Dermis microvascular lymphatic vessel endothelial cell (primary cell): ENCODE measurements around the gene DDX1. TPM values are rescaled to one million over a fixed set of nuclear protein-coding genes. Genes with fewer than 3 reads are reported as not detected.
"Not testable (repeated sequence)": the region's sequence is repeated elsewhere in the genome, so short reads cannot be mapped to it uniquely, and the experiment has no call there.

ENCODE experiments used
- DNase-seq, 2 donors: peaks; one replicate each; pipeline versions ENCODE4 v3.0.0 to v3.0.0-alpha.2; 2010; ENCODE audit warnings: low read depth in 2 of 2
- total RNA-seq: library from RNA; depleted of rRNA; stranded (reverse); fragments of >200 nt; gene quantifications from 2 replicates; pipeline ENCODE4 v1.2.1, GENCODE V29; 2014

Gene DDX1
- total RNA-seq, 1 donor from 2014 or later = 67.5 TPM

DNA sequence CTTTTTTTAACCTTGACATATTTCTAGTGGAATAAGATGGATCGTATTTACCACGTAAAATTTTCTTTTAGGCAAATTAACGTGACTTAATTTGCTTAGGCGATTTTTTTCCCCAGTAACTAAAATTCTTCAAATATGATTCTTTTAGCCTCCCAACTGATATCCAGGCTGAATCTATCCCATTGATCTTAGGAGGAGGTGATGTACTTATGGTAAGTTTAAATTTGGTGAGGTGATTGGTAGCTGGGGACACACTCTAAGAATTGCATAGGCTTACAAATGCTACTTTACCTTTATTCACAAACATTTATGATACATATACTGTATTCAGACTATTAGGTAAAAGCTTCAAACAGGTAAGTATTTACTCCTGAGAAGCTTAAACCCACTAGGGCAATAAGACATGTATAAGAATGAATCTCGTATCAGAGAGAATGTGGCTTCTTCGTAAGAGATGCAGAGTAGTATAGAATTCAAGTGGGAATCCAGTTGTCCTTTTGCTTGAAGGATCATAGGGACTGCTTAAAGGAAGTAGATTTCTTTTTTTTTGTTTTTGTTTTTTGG lies 3.8 kb downstream of the DDX1 start:
- no peak for DNase-seq

DNA sequence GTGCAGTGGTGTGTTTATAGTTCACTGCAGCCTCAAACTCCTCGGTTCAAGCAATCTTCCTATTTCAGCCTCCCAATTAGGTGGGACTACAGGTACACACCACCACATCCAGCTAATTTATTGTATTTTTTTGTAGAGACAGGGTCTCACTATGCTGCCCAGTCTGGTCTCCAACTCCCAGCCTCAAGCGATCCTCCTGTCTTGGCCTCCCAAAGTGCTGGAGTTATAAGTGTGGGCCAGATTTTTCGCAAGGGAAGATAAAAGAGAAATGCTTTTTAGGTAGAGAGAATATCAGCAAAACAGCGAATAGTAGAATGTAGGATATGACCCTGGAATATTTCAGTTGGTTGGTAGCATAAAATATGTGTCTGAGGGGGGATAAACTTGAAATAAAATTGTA lies 4.3 kb downstream of the DDX1 start:
- DNase-seq = no peak

DNA sequence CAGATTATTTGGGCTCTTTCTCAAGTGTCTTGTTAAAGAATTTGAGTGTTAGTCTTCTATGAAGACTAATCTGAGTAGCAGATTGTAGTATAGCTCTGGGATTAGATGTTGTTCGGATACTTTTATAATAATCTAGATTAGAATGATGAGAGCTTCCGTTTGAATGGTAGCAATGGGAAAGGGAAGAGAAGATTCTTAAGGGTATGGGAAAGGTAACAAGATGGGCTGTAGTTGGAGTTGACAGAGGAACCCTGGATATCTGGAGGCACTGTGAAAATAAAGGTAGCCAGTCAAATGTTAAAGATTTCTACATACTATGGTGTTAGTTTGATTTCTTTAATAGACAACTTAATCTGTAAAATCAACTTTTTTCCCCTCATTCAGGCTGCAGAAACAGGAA lies 4.7 kb downstream of the DDX1 start:
- no peak for DNase-seq

DNA sequence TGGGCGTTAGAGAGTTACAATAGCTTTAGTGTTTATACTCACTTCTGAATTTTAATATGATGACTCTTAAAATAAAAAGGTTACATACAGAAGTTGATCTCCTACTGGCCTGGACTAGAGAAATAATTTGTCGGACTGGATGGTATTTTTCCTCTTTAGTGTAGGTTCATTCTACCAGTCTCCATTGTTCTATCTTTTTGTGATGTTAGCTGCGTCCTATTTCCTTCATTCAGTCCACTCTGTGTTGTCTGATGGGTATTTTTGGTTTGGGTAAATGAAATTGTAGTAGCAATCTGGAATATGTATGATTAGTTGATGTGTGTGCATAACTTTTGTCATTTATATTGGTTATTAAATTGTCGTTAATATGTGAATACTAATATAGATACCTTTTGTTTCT lies 5.3 kb downstream of the DDX1 start:
- DNase-seq = no peak

DNA sequence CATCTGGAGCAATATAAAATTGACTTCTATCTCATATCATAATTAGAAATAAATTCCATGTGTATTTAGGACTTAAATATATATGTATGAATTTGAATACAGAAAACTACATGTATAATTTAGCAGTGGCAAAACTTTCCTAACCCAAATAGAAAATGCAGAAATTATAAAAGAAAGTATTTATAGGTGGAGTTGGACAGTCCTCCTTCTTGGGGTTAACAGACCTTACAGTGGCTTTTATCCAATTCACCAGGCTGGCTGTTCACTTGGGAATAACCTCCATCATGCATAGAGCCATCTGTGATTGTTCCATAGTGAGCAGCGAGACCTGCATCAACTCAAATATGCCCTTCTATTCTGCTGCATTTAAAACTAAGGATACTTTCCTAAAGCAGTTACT lies 8.3 kb downstream of the DDX1 start:
- DNase-seq = no peak

DNA sequence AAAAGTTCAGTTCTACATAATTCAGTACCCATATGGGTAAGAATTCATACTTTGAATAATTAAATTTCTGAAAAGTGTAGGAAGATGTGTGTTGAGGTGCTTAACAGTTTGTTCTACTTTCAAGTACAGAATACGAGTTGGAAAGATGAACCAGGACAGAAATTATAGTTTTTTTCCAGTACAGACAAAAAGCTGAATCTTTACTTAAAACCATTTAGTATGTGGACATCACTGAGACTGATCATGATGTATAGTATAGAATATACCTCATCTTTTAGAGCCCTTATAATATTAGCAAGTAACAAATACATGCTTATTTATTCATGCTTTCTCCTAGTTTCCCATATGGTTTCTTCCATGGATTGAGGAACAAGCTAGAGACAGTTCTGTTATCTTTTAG lies 10.0 kb downstream of the DDX1 start:
- DNase-seq = no peak

DNA sequence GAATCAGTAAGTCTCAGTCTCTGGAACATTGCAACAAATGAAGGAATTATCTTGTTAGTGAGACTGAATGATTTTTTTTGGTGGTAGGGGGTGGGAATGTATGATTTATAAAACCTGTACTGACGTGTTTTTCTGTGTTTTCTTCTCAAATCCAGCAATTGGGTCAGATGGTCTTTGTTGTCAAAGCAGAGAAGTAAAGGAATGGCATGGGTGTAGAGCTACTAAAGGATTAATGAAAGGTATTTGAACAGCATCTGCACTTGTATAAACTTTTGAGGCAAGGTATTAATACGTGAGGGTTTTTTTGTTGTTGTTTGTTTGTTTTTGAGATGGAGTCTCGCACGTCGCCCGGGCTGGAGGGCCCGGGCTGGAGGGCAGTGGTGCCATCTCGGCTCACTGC lies 10.7 kb downstream of the DDX1 start:
- no peak for DNase-seq

DNA sequence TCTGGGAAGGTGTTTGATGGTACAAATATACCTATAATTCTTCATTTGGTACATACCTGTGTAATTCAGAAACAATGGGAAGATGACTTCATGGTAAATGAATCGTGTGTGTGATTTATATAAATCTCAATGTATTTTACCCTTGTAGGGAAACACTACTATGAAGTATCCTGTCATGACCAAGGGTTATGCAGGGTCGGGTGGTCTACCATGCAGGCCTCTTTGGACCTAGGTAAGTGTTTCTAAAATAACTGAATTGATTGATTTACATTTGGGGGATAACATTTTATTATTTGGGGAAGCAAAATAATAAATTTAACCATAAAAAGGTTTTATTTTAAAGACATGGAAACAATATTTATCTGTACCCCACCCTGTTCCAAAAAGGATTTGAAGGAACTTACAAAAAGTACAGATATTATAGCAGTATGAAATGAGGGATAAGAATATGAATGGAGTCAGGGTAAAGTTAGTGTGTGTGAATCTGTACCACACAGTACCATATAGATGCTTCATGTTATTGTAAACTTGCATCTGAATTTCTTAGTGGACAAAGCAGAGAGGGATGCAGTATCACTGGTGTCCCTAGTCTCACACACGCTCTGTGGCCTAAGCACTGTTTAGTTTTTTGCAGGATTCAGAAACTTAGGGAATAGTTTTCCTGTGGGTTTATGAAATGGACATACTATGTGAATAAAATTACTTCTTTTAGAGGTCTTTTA lies 11.5 kb downstream of the DDX1 start:
- no peak for DNase-seq

DNA sequence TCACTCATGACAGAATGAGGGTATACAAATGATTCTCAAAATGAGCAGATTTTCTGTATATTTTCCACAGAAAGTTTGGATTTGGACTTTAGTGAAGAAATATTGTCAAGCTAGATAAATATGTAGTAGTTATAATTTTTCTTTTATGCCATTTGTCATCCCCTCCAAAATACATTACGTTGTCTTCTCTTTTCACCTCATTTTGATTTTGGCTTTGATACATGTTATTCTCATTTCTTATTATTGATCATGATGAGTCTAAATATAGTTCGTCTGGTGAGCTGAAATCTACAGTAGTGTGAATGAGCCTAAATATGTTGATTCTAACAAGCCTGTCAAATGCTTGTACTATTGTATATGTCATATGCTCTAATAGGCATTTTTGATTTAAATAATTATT lies 12.3 kb downstream of the DDX1 start:
- DNase-seq = no peak

DNA sequence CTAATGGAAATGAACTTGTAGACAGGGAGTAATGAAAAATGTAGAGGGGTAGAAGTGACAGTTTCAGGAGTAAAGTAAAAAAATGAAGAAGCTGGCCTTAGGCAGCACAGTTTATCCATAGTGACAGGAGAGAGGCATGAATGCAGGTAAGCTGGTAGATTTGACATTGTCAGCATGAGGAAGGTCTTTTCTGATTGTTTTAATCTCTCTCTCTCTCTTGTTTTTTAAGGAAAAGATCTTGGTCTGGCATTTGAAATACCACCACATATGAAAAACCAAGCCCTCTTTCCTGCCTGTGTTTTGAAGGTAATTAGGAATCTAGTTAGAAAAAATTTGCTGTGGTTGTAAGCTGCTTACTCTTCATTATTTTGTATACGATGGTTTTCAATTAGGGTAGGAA lies 14.1 kb downstream of the DDX1 start:
- DNase-seq = no peak

DNA sequence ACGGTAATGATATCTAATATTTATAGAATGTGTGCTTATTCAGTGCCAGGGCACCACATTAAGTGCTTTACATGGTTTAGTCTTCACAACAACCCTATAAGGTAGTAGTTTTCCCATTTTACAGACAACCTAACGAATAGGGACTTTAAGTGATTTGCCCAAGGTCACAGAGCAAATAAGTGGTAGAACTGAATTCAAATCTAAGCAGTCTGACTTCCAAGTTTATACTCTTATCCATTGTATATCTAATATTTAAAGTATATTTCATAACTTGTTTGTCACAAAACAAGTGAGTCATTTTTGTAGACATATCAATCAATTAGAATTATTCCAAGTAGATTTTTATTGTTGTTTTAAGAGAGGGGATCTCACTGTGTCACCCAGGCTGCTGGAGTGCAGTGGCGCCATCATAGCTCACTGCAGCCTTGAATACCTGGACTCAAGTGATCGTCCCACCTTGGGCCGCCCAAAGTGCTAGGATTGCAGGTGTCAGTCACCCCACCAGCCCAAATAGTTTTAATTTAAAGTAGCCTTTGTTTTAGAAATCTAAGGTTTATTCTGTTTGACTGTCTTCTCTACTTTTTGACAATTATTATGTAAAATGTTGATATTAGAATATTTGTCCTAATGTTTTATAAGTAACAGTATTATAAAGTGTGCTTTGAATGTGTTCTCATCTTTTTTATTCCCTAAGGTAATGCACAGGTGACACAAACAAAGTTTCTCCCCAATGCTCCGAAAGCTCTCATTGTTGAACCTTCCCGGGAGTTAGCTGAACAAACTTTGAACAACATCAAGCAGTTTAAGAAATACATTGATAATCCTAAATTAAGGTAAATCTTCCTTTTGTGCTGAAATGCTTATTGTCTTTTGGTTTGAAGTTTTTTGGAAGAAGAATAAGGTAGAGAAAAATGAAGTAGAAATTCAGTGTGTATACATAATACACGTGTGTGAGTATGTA lies 15.1 kb downstream of the DDX1 start:
- no peak for DNase-seq

DNA sequence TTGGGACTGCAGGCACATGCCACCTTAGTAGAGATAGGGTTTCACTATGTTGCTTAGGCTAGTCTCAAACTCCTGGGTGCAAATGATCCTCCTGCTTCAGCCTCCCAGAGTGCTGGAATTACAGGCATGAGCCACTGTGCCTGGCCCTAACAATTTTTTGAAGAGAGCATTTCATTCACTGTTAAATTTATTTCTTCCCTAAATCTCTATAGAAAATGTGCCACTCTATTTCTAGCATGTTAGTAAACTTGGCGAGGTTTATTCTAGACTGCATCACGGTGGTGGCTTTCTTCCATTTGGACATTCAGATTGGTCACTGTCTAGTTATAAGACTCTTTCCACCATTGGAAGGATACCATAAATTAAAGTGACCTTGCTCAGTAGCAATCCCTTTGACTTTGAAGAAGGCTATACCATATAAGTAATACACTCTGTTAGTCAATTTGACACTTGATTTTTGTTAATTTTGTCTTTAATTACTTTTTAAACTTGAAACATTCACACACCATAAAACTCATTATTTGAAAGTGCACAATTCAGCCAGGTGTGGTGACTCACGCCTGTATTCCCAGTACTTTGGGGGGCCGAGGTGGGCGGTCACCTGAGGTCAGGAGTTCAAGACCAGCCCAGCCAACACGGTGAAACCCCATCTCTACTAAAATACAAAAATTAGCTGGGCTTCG lies 16.2 kb downstream of the DDX1 start:
- no peak for DNase-seq

DNA sequence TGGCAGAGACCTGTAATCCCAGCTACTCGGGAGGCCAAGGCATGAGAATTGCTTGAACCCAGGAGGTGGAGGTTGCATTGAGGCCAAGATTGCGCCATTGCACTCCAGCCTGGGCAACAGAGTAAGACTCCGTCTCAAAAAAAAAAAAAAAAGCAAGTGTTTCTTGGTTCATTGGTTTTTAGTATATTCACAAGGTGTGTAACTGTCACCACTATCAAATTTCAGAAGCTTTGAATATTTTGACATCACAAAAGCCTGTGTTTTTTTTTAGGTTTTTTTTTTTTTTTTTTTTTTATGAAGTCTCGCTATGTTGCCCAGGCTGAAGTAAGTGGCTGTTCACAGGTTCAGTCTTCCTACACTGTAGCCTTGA lies 16.7 kb downstream of the DDX1 start:
- no peak for DNase-seq

DNA sequence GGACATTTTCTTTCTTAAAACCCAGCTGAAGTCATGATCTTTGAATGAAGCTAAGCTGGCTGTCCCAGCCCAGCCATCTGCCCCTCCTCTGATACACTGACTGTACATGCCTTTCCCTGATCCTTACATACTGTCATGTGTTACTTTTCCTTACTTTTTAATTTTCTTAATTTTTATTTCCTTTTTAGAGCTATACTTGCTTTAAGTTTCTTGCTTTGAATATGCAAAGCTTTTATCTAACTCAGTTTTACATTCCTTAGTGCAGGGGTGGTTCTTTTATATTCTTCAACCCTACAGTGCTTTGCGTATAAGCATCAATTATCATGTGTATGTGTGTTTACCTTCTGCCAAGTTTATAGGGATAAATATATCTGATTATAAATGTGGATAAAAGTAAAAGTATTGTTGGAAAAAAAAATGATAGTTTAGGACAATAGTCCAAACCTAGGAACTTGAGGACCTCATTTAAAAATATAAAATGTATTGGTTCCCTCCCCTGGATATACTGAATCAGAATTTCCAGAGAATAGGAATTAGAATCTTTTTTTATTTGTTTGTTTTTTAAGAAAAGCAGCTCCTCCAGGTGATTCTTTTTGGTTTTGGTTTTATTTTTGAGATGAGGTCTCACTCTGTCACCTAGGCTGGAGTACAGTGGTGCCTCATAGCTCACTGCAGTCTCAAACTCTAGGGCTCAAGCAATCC lies 17.8 kb downstream of the DDX1 start:
- no peak for DNase-seq

DNA sequence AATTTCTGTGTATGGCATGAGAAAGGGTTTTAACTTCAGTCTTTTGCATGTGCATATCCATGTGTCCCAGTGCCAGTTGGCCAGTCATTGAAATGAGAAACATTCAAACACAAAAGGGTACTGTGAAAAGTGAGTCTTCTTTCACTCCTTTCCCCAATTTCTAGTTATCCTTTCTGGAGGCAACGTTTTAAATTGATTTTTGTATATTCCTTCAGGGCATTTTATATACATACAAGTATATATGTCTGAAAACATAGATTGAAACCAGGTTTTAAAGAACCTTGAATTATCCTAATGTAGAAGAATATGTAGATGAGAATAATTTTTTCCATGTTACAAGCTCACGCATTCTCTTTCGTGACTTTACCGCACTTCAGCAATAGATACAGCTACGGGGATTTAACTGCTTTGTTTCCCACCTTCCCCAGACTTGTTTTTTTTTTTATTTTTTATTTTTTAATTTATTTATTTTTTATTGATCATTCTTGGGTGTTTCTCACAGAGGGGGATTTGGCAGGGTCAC lies 18.8 kb downstream of the DDX1 start:
- DNase-seq = no peak

DNA sequence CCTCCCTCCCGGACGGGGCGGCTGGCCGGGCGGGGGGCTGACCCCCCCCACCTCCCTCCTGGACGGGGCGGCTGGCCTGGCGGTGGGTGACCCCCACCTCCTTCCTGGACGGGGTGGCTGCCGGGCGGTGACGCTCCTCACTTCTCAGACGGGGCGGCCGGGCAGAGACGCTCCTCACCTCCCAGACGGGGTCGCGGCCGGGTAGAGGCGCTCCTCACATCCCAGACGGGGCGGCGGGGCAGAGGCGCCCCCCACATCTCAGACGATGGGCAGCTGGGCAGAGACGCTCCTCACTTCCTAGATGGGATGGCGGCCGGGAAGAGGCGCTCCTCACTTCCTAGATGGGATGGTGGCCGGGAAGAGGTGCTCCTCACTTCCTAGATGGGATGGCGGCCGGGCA lies 20.4 kb downstream of the DDX1 start:
- DNase-seq = not testable (repeated sequence)

DNA sequence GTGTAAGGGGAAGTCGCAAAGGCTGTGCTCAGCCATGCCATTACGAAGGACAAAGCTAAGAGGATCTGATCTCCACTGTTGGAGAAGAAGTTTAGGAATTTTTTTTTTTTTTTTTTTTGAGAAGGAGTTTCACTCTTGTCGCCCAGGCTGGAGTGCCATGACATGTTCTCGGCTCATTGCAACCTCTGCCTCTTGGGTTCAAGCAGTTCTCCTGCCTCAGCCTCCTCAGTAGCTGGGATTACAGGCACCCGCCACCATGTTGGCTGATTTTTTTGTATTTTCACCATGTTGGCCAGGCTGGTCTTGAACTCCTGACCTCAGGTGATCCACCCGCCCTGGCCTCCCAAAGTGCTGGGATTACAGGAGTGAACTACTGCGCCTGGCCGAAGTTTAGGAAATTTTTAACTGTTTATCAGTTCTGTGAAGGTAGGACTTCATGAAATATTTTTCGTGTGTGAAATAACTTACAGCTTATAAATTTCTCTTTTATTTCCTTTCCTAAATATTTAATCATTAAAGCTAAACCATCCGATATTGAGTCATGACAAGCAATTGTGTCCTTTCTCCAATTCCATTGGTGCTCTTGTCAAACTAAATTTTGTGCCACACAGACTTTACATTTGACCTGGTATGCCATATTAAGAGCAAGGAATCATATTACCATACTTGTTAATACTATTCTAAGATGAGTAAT lies 22.2 kb downstream of the DDX1 start:
- DNase-seq = no peak

DNA sequence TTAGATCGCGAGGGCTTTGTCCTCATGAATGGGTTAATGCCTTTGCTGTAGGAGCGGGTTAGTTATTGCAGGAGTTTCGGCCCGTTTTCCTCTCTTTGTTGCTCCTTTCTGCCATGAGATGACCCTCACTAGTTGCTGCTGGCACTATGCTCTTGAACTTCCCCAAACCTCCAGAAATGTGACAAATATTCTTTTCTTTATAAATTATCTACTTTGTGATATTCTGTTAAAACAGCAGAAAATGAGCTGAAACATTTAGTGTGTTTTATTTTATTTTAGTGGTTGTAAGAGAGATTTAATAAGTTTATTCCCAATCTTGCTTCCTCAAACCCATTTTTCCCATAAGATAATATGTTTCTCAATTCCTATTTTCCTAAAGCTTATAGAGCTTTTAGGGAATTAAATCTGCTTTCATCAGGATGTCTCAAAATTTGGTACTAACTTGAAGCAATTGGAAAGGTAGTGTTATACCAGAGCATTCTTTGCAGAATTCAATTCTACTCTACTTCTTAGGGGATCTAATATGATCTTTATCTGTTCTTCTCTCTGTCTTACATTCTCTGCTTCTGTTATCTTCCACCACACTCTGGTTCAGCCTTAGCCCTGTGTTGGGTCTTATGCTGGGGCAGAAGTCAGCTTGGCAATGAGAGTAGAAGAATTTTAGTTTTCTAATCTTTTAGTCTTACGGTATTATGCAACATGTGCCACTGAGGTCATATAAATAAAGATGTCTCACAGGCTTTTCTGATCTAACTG lies 23.1 kb downstream of the DDX1 start:
- no peak for DNase-seq

DNA sequence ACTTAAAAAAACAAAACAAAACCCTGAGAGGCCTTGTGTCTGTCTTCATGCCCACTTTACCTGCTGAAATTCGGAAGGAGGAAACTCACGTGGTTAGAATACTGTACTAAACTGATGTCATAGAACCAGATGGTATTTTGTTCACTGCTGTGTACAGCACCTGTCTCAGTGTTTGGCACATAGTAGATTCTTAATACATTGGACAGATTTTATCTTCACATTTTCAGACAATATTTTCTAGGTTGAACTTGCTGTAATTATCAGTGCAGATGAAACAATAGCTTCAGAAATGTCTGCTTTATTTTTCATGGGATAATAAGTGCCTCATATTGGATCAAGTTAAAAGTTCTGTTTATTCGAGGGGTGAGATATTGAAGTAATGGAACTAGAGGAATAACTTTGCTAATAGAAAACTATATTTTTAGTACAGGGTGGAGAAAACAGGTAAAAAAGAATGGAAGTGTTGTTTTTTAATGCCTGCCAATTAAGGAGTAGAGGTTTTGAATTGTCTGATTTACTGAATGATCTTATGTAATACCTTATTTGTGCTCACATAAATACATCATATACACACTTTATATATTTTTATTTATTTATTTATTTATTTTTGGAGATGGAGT lies 23.7 kb downstream of the DDX1 start:
- DNase-seq = no peak
